Measurements from ENCODE around the gene C1orf174.

Gene C1orf174
- 22.2 to 28.5 (median 27.3) reads per million in 4 donors for total RNA-seq

GRCh38 chr1:3900150-3900968 is at the start of gene C1orf174:
TSS of gene C1orf174 (minus strand) at chr1:3900272. CDS start at chr1:3900186, 86 bp downstream.
- peak; percentile 92 to 97 (median 92) for DNase-seq

DNA sequence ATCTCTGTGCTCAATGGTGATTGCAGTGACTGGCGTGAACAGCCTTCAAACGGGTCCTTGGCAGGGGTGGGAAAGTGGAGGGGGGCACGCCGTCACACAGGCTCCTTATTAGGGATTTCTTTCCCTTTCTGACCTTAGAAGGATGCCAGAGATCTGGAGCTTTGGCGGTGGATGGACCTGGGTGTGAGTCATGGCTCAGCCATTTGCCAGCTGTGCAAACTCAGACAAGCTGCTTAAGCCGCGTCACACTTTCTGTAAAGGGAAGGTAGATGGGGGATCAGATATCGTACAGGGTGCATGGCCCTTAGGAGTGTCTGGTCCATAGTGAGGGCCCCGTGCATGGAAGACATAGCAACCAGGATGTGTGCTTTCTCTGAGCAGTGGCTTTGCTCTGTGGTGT is 48.3 kb upstream of the C1orf174 start:
- no peak for DNase-seq

DNA sequence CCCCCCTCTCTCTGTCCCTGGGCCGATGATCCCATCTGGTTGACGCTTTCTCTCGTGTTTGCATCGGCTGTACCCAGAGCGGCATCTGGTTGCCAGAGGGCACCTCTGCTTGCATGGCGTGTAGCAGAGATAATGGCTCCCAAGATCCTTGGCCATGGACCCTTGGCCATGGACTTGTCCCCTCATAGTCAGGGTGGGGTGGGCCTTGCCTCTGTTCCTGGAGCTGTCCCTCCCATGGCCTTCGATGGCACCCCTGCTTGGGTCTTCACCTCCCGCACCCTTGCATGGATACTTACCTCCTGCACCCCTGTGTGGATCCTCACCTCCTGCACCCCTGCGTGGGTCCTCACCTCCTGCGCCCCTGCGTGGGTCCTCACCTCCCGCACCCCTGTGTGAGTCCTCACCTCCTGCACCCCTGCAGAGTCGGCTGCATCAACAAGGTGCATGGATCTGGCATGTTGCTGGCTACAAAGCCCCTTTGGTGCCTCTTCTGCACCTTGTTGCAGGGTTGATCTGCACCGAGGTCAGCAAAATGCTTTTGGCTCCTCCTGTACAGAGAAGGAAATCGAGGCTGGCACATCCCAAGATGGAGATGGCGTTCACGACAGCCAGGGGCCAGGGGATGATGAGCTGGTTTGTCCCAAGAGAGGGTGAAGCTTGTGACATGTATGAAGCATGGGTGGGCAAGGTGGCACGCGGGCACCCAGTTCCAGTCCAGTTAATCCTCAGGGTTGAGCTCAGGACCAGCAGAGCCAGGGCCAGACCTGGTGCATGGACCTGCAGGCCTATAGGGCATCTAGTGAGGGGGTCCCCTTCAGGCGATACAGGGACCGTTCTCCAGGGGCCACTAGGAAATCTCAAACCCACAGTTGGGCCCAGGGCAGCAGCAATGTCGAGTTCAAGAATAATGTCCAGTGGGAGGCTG is 46.1 kb upstream of the C1orf174 start:
- DNase-seq, result no peak

- no peak for DNase-seq
Observed at GRCh38 chr1:3945222-3945621, 45.1 kb upstream of the C1orf174 start.

- no peak for DNase-seq
Observed at GRCh38 chr1:3944578-3945125, 44.6 kb upstream of the C1orf174 start.

DNA sequence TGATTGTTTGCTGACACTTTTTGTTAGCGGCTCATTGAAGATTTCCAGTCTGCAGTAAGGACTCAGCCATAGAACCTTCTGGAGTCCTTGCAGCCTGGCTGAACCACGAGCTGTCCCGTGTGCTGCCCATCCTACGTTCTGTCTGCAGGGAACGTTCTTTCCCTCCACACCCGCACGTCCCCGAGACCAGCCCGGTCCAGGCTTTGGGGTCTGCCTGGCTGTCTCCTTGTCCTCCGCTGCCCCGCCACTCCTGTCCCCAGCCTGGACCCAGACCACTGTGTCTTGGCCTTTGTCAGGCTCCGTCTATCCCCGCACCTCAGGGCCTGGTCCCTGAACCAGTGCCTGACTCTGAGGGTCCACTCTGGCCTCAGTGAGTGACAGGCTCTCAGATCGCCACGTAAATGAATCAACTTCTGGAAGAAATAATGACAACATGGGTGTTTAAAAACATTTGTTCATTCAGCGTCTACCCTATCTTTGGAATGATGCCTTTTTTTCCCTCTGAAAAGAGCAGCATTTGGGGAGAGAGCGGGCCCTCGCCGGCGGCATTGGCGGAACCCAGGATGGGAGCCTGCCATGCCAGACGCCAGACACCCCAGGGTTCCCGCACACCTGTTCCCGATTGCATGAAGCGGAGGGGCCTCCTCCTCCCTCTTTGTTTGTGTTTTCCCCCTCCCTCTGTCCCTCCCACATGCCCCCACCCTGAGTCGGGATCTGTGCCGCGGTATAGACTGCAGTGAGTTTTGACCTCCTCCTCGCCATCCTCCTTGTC is 43.9 kb upstream of the C1orf174 start:
- no peak for DNase-seq

DNA sequence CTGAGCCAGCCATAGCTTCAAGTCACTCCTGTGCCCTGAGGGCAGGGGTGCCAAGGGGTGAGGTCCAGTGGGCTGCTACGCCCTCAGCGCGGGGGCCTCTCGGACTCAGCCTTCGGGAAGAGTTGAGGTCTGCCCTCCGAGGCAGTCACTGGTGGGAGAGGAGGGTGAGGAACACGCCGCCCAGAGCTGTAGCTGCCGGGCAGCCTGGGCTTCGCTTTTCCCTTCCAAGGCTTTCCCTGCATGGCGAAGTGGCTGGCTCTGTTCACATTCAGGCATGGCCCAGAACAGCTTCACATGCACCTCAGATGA is 43.0 kb upstream of the C1orf174 start:
- DNase-seq, result no peak

DNA sequence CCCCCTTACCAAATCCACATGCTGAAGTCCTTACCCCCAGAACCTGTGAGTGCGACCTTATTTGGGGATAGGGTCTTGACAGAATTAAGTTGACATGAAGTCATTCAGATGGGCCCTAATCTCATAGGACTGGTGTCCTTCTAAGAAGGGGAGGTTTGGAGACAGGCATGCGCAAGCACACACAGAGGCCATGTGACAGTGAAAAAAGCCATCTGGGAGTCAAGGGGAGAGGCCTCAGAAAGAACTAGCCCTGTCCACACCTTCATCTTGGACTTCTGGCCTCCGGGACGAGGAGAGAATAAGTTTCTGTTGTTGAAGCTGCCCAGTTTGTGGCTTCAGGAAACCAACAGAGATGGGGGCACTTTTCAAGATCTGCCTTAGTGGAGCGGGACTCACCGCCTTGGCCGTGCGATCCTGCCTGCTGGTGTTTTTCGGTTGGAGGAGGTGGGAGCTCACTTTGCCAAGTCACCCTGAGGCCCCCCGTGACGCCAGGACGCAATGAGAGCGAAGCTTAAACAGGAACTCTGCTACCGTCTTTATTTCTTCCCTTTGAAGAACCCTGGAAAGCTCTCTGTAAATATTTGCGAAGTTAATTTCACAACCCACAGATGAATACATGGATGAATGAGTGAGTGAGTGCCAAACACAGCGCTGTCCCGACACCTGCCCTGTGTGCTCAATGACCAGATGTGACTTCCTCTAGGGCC is 42.5 kb upstream of the C1orf174 start:
- DNase-seq, result no peak

- no peak for DNase-seq
Observed at GRCh38 chr1:3940754-3941345, 40.8 kb upstream of the C1orf174 start.

- no peak for DNase-seq
Observed at GRCh38 chr1:3940081-3940753, 40.1 kb upstream of the C1orf174 start.

GRCh38 chr1:3939242-3940080 is 39.4 kb upstream of the C1orf174 start:
- no peak for DNase-seq

- DNase-seq, result no peak
Observed at GRCh38 chr1:3932156-3932919, 32.3 kb upstream of the C1orf174 start.

DNA sequence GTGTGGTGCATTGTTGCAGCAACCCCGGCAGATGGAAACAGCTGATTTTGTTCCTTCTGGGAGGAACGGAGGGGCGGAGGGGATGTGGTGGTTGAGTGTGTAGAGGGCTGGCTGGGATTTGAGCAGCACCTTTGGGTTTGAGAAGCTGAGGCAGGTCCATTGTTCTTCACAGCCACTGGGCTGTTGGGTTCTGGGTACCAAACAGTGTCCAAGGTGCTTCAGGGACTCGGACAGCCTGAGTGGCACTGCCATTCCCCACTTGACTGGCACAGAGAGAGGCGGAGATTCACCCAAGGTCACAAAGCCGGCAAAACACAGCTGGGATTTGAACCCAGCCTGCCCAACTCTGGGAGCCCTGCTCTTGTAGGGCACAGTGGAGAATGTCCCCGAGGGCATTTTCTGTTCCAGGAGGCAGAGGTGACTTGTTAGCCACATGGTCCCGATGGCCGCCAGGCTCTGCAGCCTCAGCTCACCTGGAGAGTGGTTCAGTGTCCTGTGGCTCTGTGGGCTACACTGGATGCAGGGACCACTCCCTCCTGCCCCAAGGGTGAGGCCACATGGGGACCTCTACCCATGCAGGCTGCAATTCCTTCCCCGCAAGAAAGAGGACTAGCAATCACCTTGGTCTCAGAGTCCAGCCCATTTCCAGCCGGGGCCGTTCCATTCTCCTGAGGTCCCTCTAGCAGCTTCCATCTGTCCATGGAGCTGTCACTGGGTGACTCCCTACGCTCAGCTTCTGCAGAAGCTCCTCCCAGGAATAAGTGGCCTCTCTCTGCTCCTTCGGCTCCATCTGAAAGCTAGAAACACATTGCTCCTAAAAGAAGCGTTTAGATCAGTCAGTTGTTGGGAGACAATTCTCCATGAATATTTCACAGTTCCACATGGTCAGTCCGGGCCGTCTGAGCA is 31.2 kb upstream of the C1orf174 start:
- DNase-seq, result no peak

DNA sequence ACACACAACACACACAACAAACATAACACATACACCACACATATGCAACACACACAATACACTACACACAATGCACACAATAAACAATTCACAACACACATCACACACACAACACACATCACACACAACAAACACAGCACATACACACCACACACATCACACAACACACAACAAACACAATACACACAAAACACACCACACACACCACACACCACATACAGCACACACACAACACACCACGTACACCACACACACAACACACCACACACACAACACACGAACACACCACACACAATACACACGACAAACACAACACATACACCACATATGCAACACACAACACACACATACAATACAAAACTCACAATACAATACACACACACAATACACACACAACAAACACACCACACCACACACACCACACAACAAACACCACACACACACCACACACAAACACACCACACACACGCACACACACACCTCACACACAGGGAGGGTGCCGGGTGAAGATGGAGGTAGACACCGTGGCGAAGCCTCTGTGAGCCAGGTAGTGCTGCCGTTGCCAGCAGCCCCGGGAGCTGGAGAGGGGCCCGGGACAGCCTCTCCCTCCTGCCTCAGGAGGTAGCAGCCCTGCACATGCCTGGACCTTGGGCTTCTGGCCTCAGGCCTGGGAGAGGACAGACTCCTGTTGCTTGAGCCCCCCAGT is 30.4 kb upstream of the C1orf174 start:
- no peak for DNase-seq

DNA sequence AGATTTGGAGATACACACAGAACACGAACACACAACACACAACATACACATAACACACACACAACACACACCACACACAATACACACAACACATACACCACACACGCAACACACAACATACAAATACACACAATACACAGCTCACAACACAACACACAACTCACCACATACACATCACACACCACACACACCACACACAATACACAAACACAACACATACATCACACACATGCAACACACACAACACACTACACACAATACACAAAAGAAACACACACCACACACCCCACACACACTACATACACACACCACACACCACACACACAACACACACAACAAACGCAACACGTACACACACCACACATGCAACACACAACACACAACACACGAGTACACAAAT is 29.1 kb upstream of the C1orf174 start:
- DNase-seq, result no peak

DNA sequence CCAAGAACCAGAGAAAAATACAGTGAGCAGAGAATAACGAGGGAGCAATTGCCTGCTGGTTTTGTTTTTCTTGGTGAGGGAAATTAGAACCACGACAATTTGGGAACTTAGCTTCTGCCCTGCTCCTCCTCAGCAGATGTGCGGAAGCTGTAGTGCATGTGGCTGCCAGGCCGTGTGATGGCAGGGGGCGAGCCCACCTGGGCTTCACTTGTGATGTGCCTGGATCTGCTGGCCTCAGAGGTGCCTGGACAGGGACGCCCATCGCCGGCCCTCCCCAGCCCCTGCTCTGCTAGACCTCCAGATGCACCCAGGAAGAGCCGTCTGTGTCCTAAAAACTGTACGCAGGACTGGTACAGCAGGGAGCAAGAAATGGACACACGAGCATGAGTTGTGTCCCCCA is 28.5 kb upstream of the C1orf174 start:
- DNase-seq, result no peak

DNA sequence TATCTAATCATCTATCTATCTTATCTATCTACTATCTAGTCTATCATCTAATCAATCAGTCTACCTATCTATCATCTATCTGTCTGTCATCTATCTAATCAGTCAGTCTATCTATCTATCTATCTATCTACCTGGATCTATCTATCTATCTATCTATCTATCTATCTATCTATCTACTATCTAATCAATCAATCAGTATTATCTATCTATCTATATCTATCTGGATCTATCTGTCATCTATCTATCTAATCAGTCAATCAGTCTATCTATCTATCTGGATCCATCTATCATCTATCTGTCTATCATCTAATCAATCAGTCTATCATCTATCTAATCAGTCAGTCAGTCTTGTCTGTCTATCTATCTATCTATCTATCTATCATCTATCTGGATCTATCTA is 26.9 kb upstream of the C1orf174 start:
- no peak for DNase-seq

DNA sequence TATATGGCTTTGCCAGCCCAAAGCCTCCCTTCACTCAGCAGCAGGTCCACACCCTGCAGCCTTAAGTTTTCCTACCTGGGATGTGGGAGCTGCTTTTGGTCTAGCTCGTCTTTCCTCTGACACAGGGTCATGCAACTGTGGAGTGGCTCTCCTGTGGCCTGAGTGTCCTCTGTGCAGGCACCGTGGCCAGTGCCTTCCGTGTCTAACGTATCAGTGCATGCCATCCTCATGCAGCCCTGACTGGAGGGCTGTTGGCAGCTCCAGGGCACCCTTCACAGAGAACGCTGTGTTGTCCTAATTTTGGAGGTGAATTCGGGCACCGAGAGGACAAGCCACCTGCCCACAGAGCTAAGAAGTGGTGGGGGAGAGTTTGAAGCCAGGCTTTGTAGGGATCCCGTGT is 25.7 kb upstream of the C1orf174 start:
- no peak for DNase-seq

All from T-helper 1 cell (primary cell).